Prostate gland (tissue), 2 donors: Measurements from ENCODE around the gene SEMA3F. TPM values are rescaled to one million over a fixed set of nuclear protein-coding genes. Genes with fewer than 3 reads are reported as not detected.

Source experiments
- DNase-seq: peaks from one replicate; pipeline ENCODE4 v3.0.0-alpha.2; 2019; ENCODE audit warnings: low spot score
- H3K27ac ChIP-seq, 2 donors: fragments of 200-600 bp; sonication (generic); 2 replicates each; pipeline ENCODE4 v1.5.1; 2017 to 2019
- H3K27me3 ChIP-seq: fragments of 200-600 bp; sonication (generic); replicated peaks from 2 replicates; pipeline ENCODE4 v1.5.1; 2019; ENCODE audit not compliant: insufficient read depth
- H3K36me3 ChIP-seq, 2 donors: fragments of 200-600 bp; sonication (generic); 1 replicate in 1 of 2; 2 replicates in 1 of 2; pipeline versions ENCODE4 v1.5.1 to v1.8.1; 2017 to 2019
- H3K4me1 ChIP-seq: fragments of 200-600 bp; sonication (generic); replicated peaks from 2 replicates; pipeline ENCODE4 v1.5.1; 2019
- H3K4me3 ChIP-seq, 2 donors: fragments of 200-600 bp; sonication (generic); 2 replicates each; pipeline ENCODE4 v1.5.1; 2017 to 2019
- H3K9me3 ChIP-seq: fragments of 200-600 bp; sonication (generic); 2 replicates; pipeline ENCODE4 v1.5.1; 2017
- CTCF ChIP-seq, 4 experiments: fragments of 200-600 bp in 2 of 4; fragments of 450-650 bp in 2 of 4; sonication (generic) in 2 of 4; IDR thresholded peaks; 1 replicate in 3 of 4; 2 replicates in 1 of 4; pipeline ENCODE4 v1.5.1; 2016 to 2019; ENCODE audit warnings: antibody characterized with exemption in 4 of 4, mild to moderate bottlenecking in 2 of 4, moderate library complexity in 2 of 4
- POLR2A ChIP-seq: fragments of 450-650 bp; IDR thresholded peaks from one replicate; pipeline ENCODE4 v1.6.1; 2016; ENCODE audit warnings: antibody characterized with exemption, mild to moderate bottlenecking
- POLR2AphosphoS5 ChIP-seq: sonication (generic); formaldehyde crosslinking; IDR thresholded peaks from one replicate; pipeline ENCODE4 v1.6.1; 2017; ENCODE audit warnings: antibody characterized with exemption
- WGBS: methylation state at CpG from one replicate; pipeline ENCODE4 v1.1.5; 2018; 5-methylcytosine and 5-hydroxymethylcytosine counted together
- intact Hi-C: fragments of 100-400 bp; cut with DNase I; formaldehyde crosslinking; loops from one replicate; pipeline ENCODE4 v1.14.2; 2022
- total RNA-seq, 2 donors: library from RNA; depleted of rRNA; stranded (reverse); fragments of >200 nt; gene quantifications; one replicate each; pipeline ENCODE4 v1.1.0, GENCODE V29; 2016

The SEMA3F gene
- total RNA-seq, 2 donors from 2014 or later = 43.3 to 71.8 TPM

GRCh38 chr3:50170689-50171088 lies 15.6 kb downstream of the SEMA3F start:
- no peaks in the 10 kb centered on the region for H3K9me3 ChIP-seq
- H3K27ac ChIP-seq = peak overlapping the region in 1 of 2 donors; percentile 12
- intact Hi-C loops = no loop called here
- H3K4me1 ChIP-seq = peaks cover 32% of the 10 kb centered on the region
- WGBS = 75% methylated on average over 10 of the region's 10 CpGs
- no peak for DNase-seq
- no peaks in the 10 kb centered on the region for H3K36me3 ChIP-seq
- TF ChIP-seq POLR2AphosphoS5 = peak; percentile 26
- no peak for TF ChIP-seq POLR2A
- H3K27me3 ChIP-seq = no peaks in the 10 kb centered on the region
- no peak overlapping the region for H3K4me3 ChIP-seq

GRCh38 chr3:50171540-50172301 lies 16.6 kb downstream of the SEMA3F start:
- DNase-seq = no peak
- H3K36me3 ChIP-seq = no peaks in the 10 kb centered on the region
- TF ChIP-seq CTCF (IDR thresholded peaks at IDR 0.05) (no peak), POLR2A (no peak), POLR2AphosphoS5 (no peak)
- peaks cover 22% of the 10 kb centered on the region for H3K4me1 ChIP-seq
- intact Hi-C loops = no loop called here
- peak overlapping the region; percentile 12 to 24 for H3K27ac ChIP-seq
- WGBS = 57% methylated on average over 21 of the region's 21 CpGs
- H3K27me3 ChIP-seq = no peaks in the 10 kb centered on the region
- H3K9me3 ChIP-seq = no peaks in the 10 kb centered on the region
- H3K4me3 ChIP-seq = no peak overlapping the region

GRCh38 chr3:50172626-50173220 lies 17.6 kb downstream of the SEMA3F start:
- Histone ChIP-seq H3K36me3 (no peaks in the 10 kb centered on the region), H3K4me3 (no peak overlapping the region), H3K4me1 (peaks cover 12% of the 10 kb centered on the region), H3K27ac (no peak overlapping the region), H3K9me3 (no peaks in the 10 kb centered on the region), H3K27me3 (no peaks in the 10 kb centered on the region)
- 73% methylated on average over 8 of the region's 8 CpGs for WGBS
- intact Hi-C loops = no loop called here
- DNase-seq = no peak
- TF ChIP-seq CTCF (IDR thresholded peaks at IDR 0.05) (no peak), POLR2A (no peak), POLR2AphosphoS5 (no peak)

- Histone ChIP-seq H3K27me3 (no peaks in the 10 kb centered on the region), H3K9me3 (no peaks in the 10 kb centered on the region), H3K36me3 (no peaks in the 10 kb centered on the region), H3K27ac (no peak overlapping the region), H3K4me3 (no peak overlapping the region), H3K4me1 (peaks cover 10% of the 10 kb centered on the region)
- intact Hi-C loops = no loop called here
- WGBS = 85% methylated on average over 28 of the region's 29 CpGs
- no peak for DNase-seq
- TF ChIP-seq CTCF (IDR thresholded peaks at IDR 0.05) (no peak), POLR2AphosphoS5 (no peak)
These were observed 18.8 kb downstream of the SEMA3F start for GRCh38 chr3:50173685-50174516.

- Histone ChIP-seq H3K4me3 (no peak overlapping the region), H3K36me3 (no peaks in the 10 kb centered on the region), H3K27ac (no peak overlapping the region), H3K27me3 (no peaks in the 10 kb centered on the region), H3K9me3 (no peaks in the 10 kb centered on the region), H3K4me1 (peaks cover 8% of the 10 kb centered on the region)
- no peak for TF ChIP-seq POLR2AphosphoS5
- TF ChIP-seq POLR2A = no peak
- intact Hi-C loops = no loop called here
- WGBS = 86% methylated on average over 7 of the region's 7 CpGs
- no peak for DNase-seq
These were observed 19.4 kb downstream of the SEMA3F start for GRCh38 chr3:50174517-50174895.
